ENCODE results near the gene SYNPR.
A peak's percentile ranks its signal among the peaks of the same experiment; 100 is the strongest.

SYNPR gene

DNA sequence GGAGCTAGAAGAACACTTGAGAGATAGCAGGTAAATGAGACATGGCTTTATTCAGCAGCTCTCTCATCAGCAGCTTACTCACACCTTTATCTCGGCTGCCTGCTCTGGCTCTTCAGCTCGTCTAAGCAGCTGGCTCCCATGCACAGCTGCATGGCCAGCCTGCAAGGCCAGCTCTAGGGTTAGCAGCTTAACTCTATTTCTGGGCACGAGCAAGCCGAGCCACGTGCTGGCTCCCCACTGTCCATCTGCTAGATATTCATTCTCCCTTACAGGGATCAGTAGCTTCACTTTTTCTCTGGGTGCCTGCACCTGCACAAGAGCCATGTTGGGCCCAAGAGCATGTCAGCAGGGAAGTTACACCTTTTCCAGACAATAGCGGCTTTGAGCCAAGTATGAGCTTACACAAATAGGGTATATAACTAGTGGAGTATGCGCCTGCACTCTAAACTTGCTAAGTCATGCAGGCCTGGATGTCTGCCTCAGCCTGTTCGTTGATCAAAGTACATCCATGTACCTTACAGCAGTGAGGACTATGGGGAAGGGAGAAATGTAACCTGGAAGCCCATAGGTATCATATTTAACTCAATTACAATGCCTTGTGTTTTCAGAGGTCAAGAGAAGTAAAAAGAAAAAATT lies 199.5 kb downstream of the SYNPR start:
- H3K4me3 ChIP-seq (ENCODE audit: control insufficient read depth, low read depth, low read length) = no peak overlapping the region
- no peak for DNase-seq (ENCODE audit: low read depth)
- TF ChIP-seq, protein P1, sequence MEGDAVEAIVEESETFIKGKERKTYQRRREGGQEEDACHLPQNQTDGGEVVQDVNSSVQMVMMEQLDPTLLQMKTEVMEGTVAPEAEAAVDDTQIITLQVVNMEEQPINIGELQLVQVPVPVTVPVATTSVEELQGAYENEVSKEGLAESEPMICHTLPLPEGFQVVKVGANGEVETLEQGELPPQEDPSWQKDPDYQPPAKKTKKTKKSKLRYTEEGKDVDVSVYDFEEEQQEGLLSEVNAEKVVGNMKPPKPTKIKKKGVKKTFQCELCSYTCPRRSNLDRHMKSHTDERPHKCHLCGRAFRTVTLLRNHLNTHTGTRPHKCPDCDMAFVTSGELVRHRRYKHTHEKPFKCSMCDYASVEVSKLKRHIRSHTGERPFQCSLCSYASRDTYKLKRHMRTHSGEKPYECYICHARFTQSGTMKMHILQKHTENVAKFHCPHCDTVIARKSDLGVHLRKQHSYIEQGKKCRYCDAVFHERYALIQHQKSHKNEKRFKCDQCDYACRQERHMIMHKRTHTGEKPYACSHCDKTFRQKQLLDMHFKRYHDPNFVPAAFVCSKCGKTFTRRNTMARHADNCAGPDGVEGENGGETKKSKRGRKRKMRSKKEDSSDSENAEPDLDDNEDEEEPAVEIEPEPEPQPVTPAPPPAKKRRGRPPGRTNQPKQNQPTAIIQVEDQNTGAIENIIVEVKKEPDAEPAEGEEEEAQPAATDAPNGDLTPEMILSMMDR (IDR thresholded peaks at IDR 0.05; ENCODE audit: control insufficient read depth, insufficient read depth, low read depth, low read length, missing control alignments) = no peak

DNA sequence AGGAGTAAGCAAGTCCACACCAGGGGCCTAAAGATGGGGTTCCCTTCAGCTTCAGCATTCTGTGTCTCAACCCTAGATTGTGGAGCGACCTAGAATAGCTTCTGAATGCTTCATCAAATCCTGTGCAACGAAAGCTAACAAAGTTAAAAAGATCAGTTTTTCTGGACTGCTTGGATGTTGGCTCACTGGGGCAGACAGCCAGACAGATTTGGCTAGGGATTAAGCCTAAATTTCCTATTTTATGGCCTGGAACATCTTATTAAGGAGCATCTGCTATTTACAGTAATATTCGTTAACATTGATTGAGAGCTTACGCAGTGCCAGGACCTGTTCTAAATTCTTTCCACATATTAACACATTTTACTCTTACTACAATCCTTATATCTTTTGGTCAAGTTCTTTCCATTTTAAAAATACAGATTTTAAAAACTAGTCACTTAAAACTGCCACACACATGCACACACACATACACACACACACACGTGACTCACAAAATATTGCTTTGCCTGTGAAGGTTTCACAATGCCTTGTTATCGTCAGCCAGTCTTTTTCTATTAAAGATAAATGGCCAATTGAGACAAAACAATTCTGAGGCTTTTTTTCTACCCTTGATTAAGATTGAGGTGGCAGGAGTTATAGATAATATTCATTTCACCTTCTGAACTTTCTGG lies 201.0 kb downstream of the SYNPR start:
- DNase-seq (ENCODE audit: low read depth) = peak; percentile 18
- TF ChIP-seq, protein P1 (IDR thresholded peaks at IDR 0.05; ENCODE audit: control insufficient read depth, insufficient read depth, low read depth, low read length, missing control alignments) = no peak
- H3K4me3 ChIP-seq (ENCODE audit: control insufficient read depth, low read depth, low read length) = no peak overlapping the region

DNA sequence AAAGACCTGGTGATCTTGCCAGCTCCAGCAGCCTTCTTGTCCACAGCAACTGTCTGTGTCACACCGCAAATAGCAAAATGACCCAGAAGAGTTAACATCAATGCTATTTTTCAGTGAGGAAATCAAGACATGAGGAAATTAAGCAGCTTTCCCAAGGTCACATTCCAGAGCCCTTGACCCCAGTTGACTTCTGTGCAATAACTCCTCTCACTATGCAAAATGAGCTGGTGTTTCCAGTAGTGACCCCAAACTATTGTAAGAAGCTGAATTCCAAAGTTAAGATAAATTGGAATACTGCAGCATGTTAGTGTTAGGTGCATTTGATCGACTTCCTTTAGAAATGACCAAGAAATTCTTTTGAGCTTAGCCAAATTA lies 201.5 kb downstream of the SYNPR start:
- no peak overlapping the region for H3K4me3 ChIP-seq (ENCODE audit: control insufficient read depth, low read depth, low read length)
- TF ChIP-seq, protein P1 (IDR thresholded peaks at IDR 0.05; ENCODE audit: control insufficient read depth, insufficient read depth, low read depth, low read length, missing control alignments) = no peak
- DNase-seq (ENCODE audit: low read depth) = no peak

DNA sequence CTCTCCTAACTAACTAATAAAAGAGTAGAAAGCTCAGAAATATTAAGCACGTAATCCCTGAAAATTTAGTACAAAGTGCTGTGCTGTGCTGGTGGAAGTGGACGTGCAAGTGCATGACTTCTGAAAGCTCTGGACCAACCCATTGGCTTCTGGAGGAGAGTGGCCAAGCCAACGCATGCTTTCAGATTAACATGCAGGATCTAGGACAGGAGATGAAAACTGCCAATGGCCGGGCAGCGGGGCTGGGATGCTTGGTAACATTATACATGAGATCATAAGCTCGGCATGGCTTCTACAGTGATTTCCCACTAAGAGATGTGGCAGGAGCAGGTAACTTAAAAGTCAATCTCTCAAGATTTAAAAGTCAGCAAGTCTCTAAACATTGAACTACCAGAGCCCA lies 203.5 kb downstream of the SYNPR start:
- no peak for DNase-seq (ENCODE audit: low read depth)
- TF ChIP-seq, protein P1 (IDR thresholded peaks at IDR 0.05; ENCODE audit: control insufficient read depth, insufficient read depth, low read depth, low read length, missing control alignments) = no peak
- H3K4me3 ChIP-seq (ENCODE audit: control insufficient read depth, low read depth, low read length) = no peak overlapping the region

DNA sequence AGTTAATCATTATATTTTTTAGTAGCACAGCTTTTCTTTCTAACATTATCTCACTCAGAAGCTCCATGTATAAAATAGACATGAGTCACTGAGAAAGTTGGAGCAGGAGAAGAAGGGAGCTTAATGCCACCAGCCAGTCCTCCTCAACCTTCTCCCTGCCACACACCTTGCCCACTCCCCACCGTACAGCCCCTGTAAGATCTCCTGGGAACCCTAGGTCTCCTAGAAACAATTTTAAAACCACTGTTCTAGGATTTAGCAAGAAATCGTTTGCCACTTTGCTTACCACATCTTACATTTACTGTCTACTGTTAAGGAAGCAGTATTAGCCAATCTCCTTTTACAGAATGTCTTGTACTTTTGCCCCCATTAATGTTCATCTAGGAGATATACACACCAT lies 204.2 kb downstream of the SYNPR start:
- DNase-seq (ENCODE audit: low read depth) = no peak
- TF ChIP-seq, protein P1 (IDR thresholded peaks at IDR 0.05; ENCODE audit: control insufficient read depth, insufficient read depth, low read depth, low read length, missing control alignments) = no peak
- H3K4me3 ChIP-seq (ENCODE audit: control insufficient read depth, low read depth, low read length) = no peak overlapping the region

DNA sequence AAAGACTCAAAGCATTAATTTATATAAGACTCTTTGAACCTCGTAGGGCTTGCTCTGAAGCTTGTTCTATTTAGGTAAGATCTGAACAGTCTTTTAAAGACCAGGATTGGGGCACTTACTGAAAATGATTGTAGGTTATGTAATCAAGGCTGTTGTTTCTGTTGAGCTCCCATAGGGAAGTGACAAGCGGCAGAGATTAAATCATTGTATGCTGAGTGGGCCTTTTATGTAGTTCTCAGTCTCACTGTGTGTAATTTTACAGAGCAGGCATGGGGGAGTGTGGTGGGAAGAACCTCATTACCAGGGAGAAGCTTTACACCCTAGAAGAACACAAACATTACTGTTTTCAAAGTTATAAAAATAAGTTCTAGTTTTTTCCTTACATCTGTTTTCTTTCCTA lies 214.4 kb downstream of the SYNPR start:
- DNase-seq (ENCODE audit: low read depth) = no peak
- TF ChIP-seq, protein P1 (IDR thresholded peaks at IDR 0.05; ENCODE audit: control insufficient read depth, insufficient read depth, low read depth, low read length, missing control alignments) = no peak

More for the DNA sequence above, 214.4 kb downstream of the SYNPR start:
- no peak overlapping the region for H3K4me3 ChIP-seq (ENCODE audit: control insufficient read depth, low read depth, low read length)
